ENCODE data around the gene UGT1A6.
"Not testable (repeated sequence)": the region's sequence is repeated elsewhere in the genome, so short reads cannot be mapped to it uniquely, and the experiment has no call there.

The UGT1A6 gene

GRCh38 chr2:233686928-233687327, 5.8 kb upstream of the UGT1A6 start:
- no peak for DNase-seq (ENCODE audit: low read depth)

GRCh38 chr2:233688341-233688740, 4.3 kb upstream of the UGT1A6 start:
- no peak for DNase-seq (ENCODE audit: low read depth)

GRCh38 chr2:233689031-233689430, 3.7 kb upstream of the UGT1A6 start:
- DNase-seq (ENCODE audit: low read depth) = no peak

- DNase-seq (ENCODE audit: low read depth) = no peak
Measured at GRCh38 chr2:233689501-233689900, 3.2 kb upstream of the UGT1A6 start.

GRCh38 chr2:233690444-233690843, 2.2 kb upstream of the UGT1A6 start:
- DNase-seq (ENCODE audit: low read depth) = no peak

GRCh38 chr2:233691443-233692433, 952 bp upstream of the UGT1A6 start:
- DNase-seq (ENCODE audit: low read depth) = no peak

- no peak for DNase-seq (ENCODE audit: low read depth)
Measured at GRCh38 chr2:233693963-233694362, 1.3 kb downstream of the UGT1A6 start.

- no peak for DNase-seq (ENCODE audit: low read depth)
Measured at GRCh38 chr2:233698740-233699139, 6.0 kb downstream of the UGT1A6 start.

GRCh38 chr2:233699424-233700027, 6.8 kb downstream of the UGT1A6 start:
- DNase-seq (ENCODE audit: low read depth) = no peak

- DNase-seq (ENCODE audit: low read depth) = no peak
Measured at GRCh38 chr2:233700028-233700635, 7.4 kb downstream of the UGT1A6 start.

GRCh38 chr2:233700842-233701241, 8.2 kb downstream of the UGT1A6 start:
- DNase-seq (ENCODE audit: low read depth) = not testable (repeated sequence)

- no peak for DNase-seq (ENCODE audit: low read depth)
Measured at GRCh38 chr2:233702238-233702637, 9.5 kb downstream of the UGT1A6 start.

GRCh38 chr2:233705911-233706506, 13.3 kb downstream of the UGT1A6 start:
- DNase-seq (ENCODE audit: low read depth) = no peak

- DNase-seq (ENCODE audit: low read depth) = no peak
Measured at GRCh38 chr2:233706720-233707119, 14.0 kb downstream of the UGT1A6 start.

GRCh38 chr2:233707940-233708644, 15.4 kb downstream of the UGT1A6 start:
- no peak for DNase-seq (ENCODE audit: low read depth)

- DNase-seq (ENCODE audit: low read depth) = no peak
Measured at GRCh38 chr2:233708942-233709341, 16.3 kb downstream of the UGT1A6 start.

- peak; percentile 43 for DNase-seq (ENCODE audit: low read depth)
Measured at GRCh38 chr2:233711312-233712008, 18.8 kb downstream of the UGT1A6 start.

GRCh38 chr2:233712611-233713261, 20.0 kb downstream of the UGT1A6 start, which contains the start of gene UGT1A5:
Gene UGT1A5, plus strand, starts transcription at chr2:233712907. Its CDS starts 85 bp downstream, at chr2:233712992.
- DNase-seq (ENCODE audit: low read depth) = no peak

GRCh38 chr2:233713262-233713615, 20.5 kb downstream of the UGT1A6 start:
- no peak for DNase-seq (ENCODE audit: low read depth)

GRCh38 chr2:233714121-233714520, 21.4 kb downstream of the UGT1A6 start:
- DNase-seq (ENCODE audit: low read depth) = no peak

GRCh38 chr2:233718552-233718951, 25.9 kb downstream of the UGT1A6 start, which contains the start of gene UGT1A4:
Gene UGT1A4, plus strand, starts transcription at chr2:233718736. Its CDS starts 85 bp downstream, at chr2:233718821.
- no peak for DNase-seq (ENCODE audit: low read depth)
